IMR-90 (cell line): ENCODE results near the gene CACNA2D4. TPM values are rescaled to one million over a fixed set of nuclear protein-coding genes. Genes with fewer than 3 reads are reported as not detected.

Experiments
- ATAC-seq: fragments of 200-7000 bp; cut with Tn5 transposase; 2 replicates; pipeline ENCODE4 v1.9.1; 2020; ENCODE audit warnings: low read depth, mild to moderate bottlenecking, moderate library complexity
- BruUV-seq: library from RNA; stranded (reverse); fragments of 400-500 nt; replicated peaks from 2 replicates; lab custom pipeline; 2021; lab: Mats Ljungman, UMichigan
- CTCF ChIA-PET: fragments of 300-600 bp; formaldehyde crosslinking; extraction: SDS; loops from one replicate; lab custom pipeline; 2021; ENCODE audit warnings: antibody characterized with exemption; lab: Yijun Ruan, JAX
- POLR2A ChIA-PET: fragments of 300-600 bp; sonication (Branson Sonifier 250); formaldehyde crosslinking; loops from one replicate; lab custom pipeline; 2022; ENCODE audit warnings: antibody characterized with exemption; ENCODE audit not compliant: unreplicated experiment; lab: Charles Lee
- DNase-seq: peaks from one replicate; pipeline ENCODE4 v3.0.0; 2013
- H2AFZ ChIP-seq: replicated peaks from 2 replicates; pipeline ENCODE3; 2013; ENCODE audit warnings: low read length, mild to moderate bottlenecking; ENCODE audit not compliant: poor library complexity
- H2AK5ac ChIP-seq: 2 replicates; pipeline ENCODE4 v1.6.1; 2013; ENCODE audit warnings: low read depth, low read length, inconsistent platforms
- H2AK9ac ChIP-seq: replicated peaks from 2 replicates; pipeline ENCODE3; 2013; ENCODE audit warnings: mild to moderate bottlenecking, low read depth, low read length, moderate library complexity; ENCODE audit not compliant: poor library complexity
- H2BK120ac ChIP-seq: 2 replicates; pipeline ENCODE4 v1.6.1; 2013; ENCODE audit warnings: low read depth, low read length, inconsistent platforms
- H2BK15ac ChIP-seq: 3 replicates; pipeline ENCODE4 v1.6.1; 2013; ENCODE audit warnings: low read depth, low read length, inconsistent platforms
- H2BK20ac ChIP-seq: 2 replicates; pipeline ENCODE4 v1.6.1; 2013; ENCODE audit warnings: low read depth, mild to moderate bottlenecking, inconsistent platforms, low read length, moderate library complexity
- H2BK5ac ChIP-seq: 2 replicates; pipeline ENCODE4 v1.6.1; 2013; ENCODE audit warnings: mild to moderate bottlenecking, low read depth, low read length, inconsistent platforms; ENCODE audit not compliant: poor library complexity, severe bottlenecking
- H3K14ac ChIP-seq: replicated peaks from 2 replicates; pipeline ENCODE4 v1.6.1; 2013; ENCODE audit warnings: low read depth, low read length, inconsistent platforms
- H3K18ac ChIP-seq: 2 replicates; pipeline ENCODE4 v1.6.1; 2013; ENCODE audit warnings: low read depth, low read length, control low read depth
- H3K23ac ChIP-seq: 2 replicates; pipeline ENCODE4 v1.6.1; 2013; ENCODE audit warnings: low read depth, low read length, inconsistent platforms
- H3K27ac ChIP-seq: 2 replicates; pipeline ENCODE4 v1.5.1; 2013; ENCODE audit warnings: mild to moderate bottlenecking, control low read depth, low read length; ENCODE audit not compliant: insufficient read depth
- H3K27me3 ChIP-seq: 2 replicates; pipeline ENCODE4 v1.6.1; 2013; ENCODE audit warnings: low read length; ENCODE audit not compliant: control insufficient read depth, insufficient read depth
- H3K36me3 ChIP-seq: 2 replicates; pipeline ENCODE4 v1.6.1; 2013; ENCODE audit warnings: low read length, mixed read lengths; ENCODE audit not compliant: control insufficient read depth, insufficient read depth
- H3K4ac ChIP-seq: 2 replicates; pipeline ENCODE4 v1.6.1; 2013; ENCODE audit warnings: low read depth, low read length, inconsistent platforms
- H3K4me1 ChIP-seq: 2 replicates; pipeline ENCODE4 v1.6.1; 2013; ENCODE audit warnings: low read length, mixed read lengths; ENCODE audit not compliant: control insufficient read depth, insufficient read depth
- H3K4me2 ChIP-seq: 2 replicates; pipeline ENCODE4 v1.6.1; 2013; ENCODE audit warnings: low read depth, mild to moderate bottlenecking, control low read depth, low read length, moderate library complexity
- H3K4me3 ChIP-seq: 2 replicates; pipeline ENCODE4 v1.5.1; 2013; ENCODE audit warnings: low read depth, mild to moderate bottlenecking, control low read depth, low read length, moderate library complexity; ENCODE audit not compliant: insufficient read depth
- H3K56ac ChIP-seq: 2 replicates; pipeline ENCODE4 v1.6.1; 2013; ENCODE audit warnings: low read length, inconsistent platforms; ENCODE audit not compliant: insufficient read depth; ENCODE audit errors: extremely low read depth
- H3K79me1 ChIP-seq, 2 experiments: 2 replicates each; pipeline ENCODE4 v1.6.1; 2013; ENCODE audit warnings: low read length in 2 of 2, inconsistent platforms in 1 of 2, low read depth in 1 of 2
- H3K9ac ChIP-seq: 2 replicates; pipeline ENCODE4 v1.6.1; 2013; ENCODE audit warnings: low read depth, low read length, control low read depth
- H3K9me1 ChIP-seq: 2 replicates; pipeline ENCODE4 v1.6.1; 2013; ENCODE audit warnings: low read length, inconsistent platforms; ENCODE audit not compliant: insufficient read depth
- H3K9me3 ChIP-seq: 2 replicates; pipeline ENCODE4 v1.6.1; 2013; ENCODE audit warnings: low read length; ENCODE audit not compliant: control insufficient read depth, insufficient read depth
- H4K20me1 ChIP-seq: 2 replicates; pipeline ENCODE4 v1.6.1; 2013; ENCODE audit warnings: low read length, inconsistent platforms; ENCODE audit not compliant: insufficient read depth
- H4K5ac ChIP-seq: 2 replicates; pipeline ENCODE4 v1.6.1; 2013; ENCODE audit warnings: mild to moderate bottlenecking, low read depth, low read length, control low read depth
- H4K8ac ChIP-seq, 2 experiments: 2 replicates each; pipeline ENCODE4 v1.6.1; 2013; ENCODE audit warnings: low read depth in 2 of 2, low read length in 2 of 2, control low read depth in 1 of 2, inconsistent platforms in 1 of 2
- H4K91ac ChIP-seq: 2 replicates; pipeline ENCODE4 v1.6.1; 2013; ENCODE audit warnings: low read depth, low read length, inconsistent platforms; ENCODE audit not compliant: insufficient read depth
- BHLHE40 ChIP-seq: fragments of 150-350 bp; IDR thresholded peaks from 2 replicates; pipeline ENCODE4 v1.6.1; 2016; ENCODE audit warnings: mild to moderate bottlenecking, low read depth, low read length
- CHD1 ChIP-seq: IDR thresholded peaks from 2 replicates; pipeline ENCODE4 v1.6.1; 2012; ENCODE audit warnings: low read depth, low read length, improper control_type of control experiment
- MAZ ChIP-seq: IDR thresholded peaks from 2 replicates; pipeline ENCODE4 v1.6.1; 2012; ENCODE audit warnings: low read depth, mild to moderate bottlenecking, low read length, improper control_type of control experiment, moderate library complexity, borderline replicate concordance
- MXI1 ChIP-seq: IDR thresholded peaks from 2 replicates; pipeline ENCODE4 v1.6.1; 2012; ENCODE audit warnings: low read depth, mild to moderate bottlenecking, low read length, moderate library complexity, borderline replicate concordance
- NFE2L2 ChIP-seq: fragments of 150-350 bp; IDR thresholded peaks from 2 replicates; pipeline ENCODE4 v1.6.1; 2016; ENCODE audit warnings: low read depth, mild to moderate bottlenecking, low read length
- POLR2A ChIP-seq: IDR thresholded peaks from 2 replicates; pipeline ENCODE4 v1.6.1; 2012; ENCODE audit warnings: mild to moderate bottlenecking, low read depth, low read length
- RAD21 ChIP-seq: IDR thresholded peaks from 2 replicates; pipeline ENCODE4 v1.6.1; 2012; ENCODE audit warnings: low read length, improper control_type of control experiment
- RCOR1 ChIP-seq: IDR thresholded peaks from 2 replicates; pipeline ENCODE4 v1.6.1; 2012; ENCODE audit warnings: mild to moderate bottlenecking, low read length, improper control_type of control experiment; ENCODE audit not compliant: insufficient replicate concordance
- RFX5 ChIP-seq: IDR thresholded peaks from 2 replicates; pipeline ENCODE4 v1.8.0; 2012; ENCODE audit warnings: low read depth, mild to moderate bottlenecking, low read length, moderate library complexity
- SMC3 ChIP-seq: fragments of 150-350 bp; IDR thresholded peaks from 2 replicates; pipeline ENCODE4 v1.6.1; 2016; ENCODE audit warnings: low read depth, mild to moderate bottlenecking, antibody characterized with exemption, low read length, moderate library complexity
- WGBS, 2 experiments: methylation state at CpG; one replicate each; pipeline versions ENCODE4 v1.1.5 to v1.1.7; 2013; ENCODE audit warnings: missing lambda C conversion rate in 2 of 2; ENCODE audit not compliant: insufficient read length in 1 of 2; ENCODE audit errors: extremely low coverage in 2 of 2; 5-methylcytosine and 5-hydroxymethylcytosine counted together
- dilution Hi-C: fragments of 300-500 bp; cut with HindIII; formaldehyde crosslinking; loops from one replicate; pipeline ENCODE4 v1.14.3; 2018; ENCODE audit warnings: low sequenced_read_pairs; ENCODE audit not compliant: unreplicated experiment
- in situ Hi-C: fragments of 300-500 bp; cut with MboI; formaldehyde crosslinking; loops from 3 replicates; pipeline ENCODE4 v1.14.3; 2019; ENCODE audit warnings: low sequenced_read_pairs, inconsistent platforms, mixed read lengths
- intact Hi-C: fragments of 100-400 bp; cut with micrococcal nuclease; formaldehyde crosslinking; loops from 2 replicates; pipeline ENCODE4 v1.10.0; 2022
- polyA plus RNA-seq, 3 experiments: library from polyadenylated mRNA; depleted of rRNA; stranded (reverse); fragments of >200 nt; gene quantifications; 2 replicates each; pipeline ENCODE4 v1.2.3, GENCODE V29; 2012; ENCODE audit warnings: low replicate concordance in 1 of 3
- total RNA-seq: library from RNA; depleted of rRNA; stranded (reverse); fragments of >200 nt; gene quantifications from 2 replicates; pipeline ENCODE4 v1.2.3, GENCODE V29; 2012

CACNA2D4 gene
- total and polyA plus RNA-seq, 2 of the 4 experiments (the other 2 are of a cell fraction), result 0.18 to 0.22 TPM

- Histone ChIP-seq H4K91ac (no peak overlapping the region), H4K5ac (no peak overlapping the region), H2AK9ac (no peak overlapping the region), H3K23ac (no peak overlapping the region), H3K27ac (no peak overlapping the region), H4K8ac (no peak overlapping the region), H3K18ac (no peak overlapping the region), H2AFZ (no peak overlapping the region), H3K36me3 (peaks cover 1% of the 10 kb centered on the region; the same call in 1 of the 2 replicates), H3K9me3 (no peaks in the 10 kb centered on the region), H2BK15ac (no peak overlapping the region), H2BK5ac (no peak overlapping the region), H3K4me3 (no peak overlapping the region), H3K4me1 (peaks cover 22% of the 10 kb centered on the region), H3K4me2 (no peak overlapping the region), H2AK5ac (no peak overlapping the region), H3K14ac (no peak overlapping the region), H3K4ac (no peak overlapping the region), H3K9ac (no peak overlapping the region), H2BK20ac (no peak overlapping the region), H4K20me1 (peaks cover 11% of the 10 kb centered on the region; the same call in 1 of the 2 replicates), H3K56ac (no peak overlapping the region), H3K9me1 (peaks cover 17% of the 10 kb centered on the region), H3K79me1 (peaks cover 3 to 58% of the 10 kb centered on the region in 2 experiments; a peak in 3 of 4 replicates), H3K27me3 (no peaks in the 10 kb centered on the region), H2BK120ac (no peak overlapping the region)
- intact Hi-C loops, result loop anchor here (5.0 kb wide), 1 partner anchor 47 kb away; no protein-coding TSS in a partner anchor
- ATAC-seq (no peak), DNase-seq (no peak)
- TF ChIP-seq RFX5 (no peak), SMC3 (no peak), NFE2L2 (no peak), RAD21 (no peak), RCOR1 (no peak), MAZ (no peak), CHD1 (no peak), MXI1 (no peak), BHLHE40 (no peak), POLR2A (no peak)
- WGBS, 2 experiments, result 67% methylated on average over 1 of the region's 4 CpGs; no CpG with 5 or more reads in 1 of the 2 experiments
- no TSS peak for BruUV-seq
- POLR2A ChIA-PET, result no interaction called here
- in situ Hi-C loops, result no loop called here
- CTCF ChIA-PET, result no interaction called here
- dilution Hi-C loops, result no loop called here
Observed at GRCh38 chr12:1778911-1779310, 139.5 kb downstream of the CACNA2D4 start.
